HepG2 (cell line): ENCODE measurements around the gene C2CD2. TPM values are rescaled to one million over a fixed set of nuclear protein-coding genes. Genes with fewer than 3 reads are reported as not detected.

Source experiments
- ATAC-seq: fragments of 200-7000 bp; cut with Tn5 transposase; 3 replicates; pipeline ENCODE4 v1.9.1; 2020; ENCODE audit warnings: mild to moderate bottlenecking, moderate library complexity
- BruUV-seq: library from RNA; stranded (reverse); fragments of 400-500 nt; replicated peaks from 2 replicates; lab custom pipeline; 2021; lab: Mats Ljungman, UMichigan
- CTCF ChIA-PET: fragments of 300-600 bp; formaldehyde crosslinking; extraction: SDS; loops from one replicate; lab custom pipeline; 2021; ENCODE audit warnings: low total read pairs, inconsistent platforms, low intra/inter-chr PET ratio; lab: Yijun Ruan, JAX
- POLR2A ChIA-PET: fragments of 350-600 bp; sonication (Branson Sonifier 250); formaldehyde crosslinking; loops from one replicate; lab custom pipeline; 2020; ENCODE audit warnings: antibody characterized with exemption, inconsistent platforms; lab: Yijun Ruan, JAX
- DNase-seq: peaks from one replicate; pipeline ENCODE4 v3.0.0-alpha.2; 2015; ENCODE audit warnings: low spot score
- FAIRE-seq: peaks from 3 replicates; lab custom pipeline; 2011; peaks lifted over from hg19 to GRCh38; lab: Jason Lieb, UNC
- H2AFZ ChIP-seq: one replicate; pipeline ENCODE4 v1.6.1; 2011; ENCODE audit warnings: low read length, inconsistent platforms
- H3K27ac ChIP-seq: fragments of 300-600 bp; 3 replicates; pipeline ENCODE4 v1.8.0; 2011; ENCODE audit warnings: mixed run types, mild to moderate bottlenecking, mixed read lengths, low read length, inconsistent platforms; ENCODE audit not compliant: insufficient read depth; ENCODE audit errors: extremely low read length
- H3K27me3 ChIP-seq, 2 experiments: fragments of 200-600 bp in 1 of 2; 2 replicates in 1 of 2; 3 replicates in 1 of 2; pipeline versions ENCODE4 v1.6.0 to v1.8.0; 2011; ENCODE audit warnings: low read length in 2 of 2, mild to moderate bottlenecking in 2 of 2, moderate library complexity in 2 of 2, inconsistent platforms in 1 of 2; ENCODE audit not compliant: insufficient read depth in 2 of 2, control insufficient read depth in 1 of 2
- H3K36me3 ChIP-seq, 2 experiments: fragments of 200-600 bp in 1 of 2; replicated peaks in 1 of 2; 2 replicates in 1 of 2; 3 replicates in 1 of 2; pipeline versions ENCODE4 v1.5.1 to v1.8.0; 2011; ENCODE audit warnings: low read length in 2 of 2, inconsistent platforms in 1 of 2; ENCODE audit not compliant: insufficient read depth in 2 of 2, control insufficient read depth in 1 of 2
- H3K4me1 ChIP-seq: 2 replicates; pipeline ENCODE4 v1.5.1; 2012; ENCODE audit warnings: low read length, inconsistent platforms; ENCODE audit not compliant: insufficient read depth
- H3K4me2 ChIP-seq: 2 replicates; pipeline ENCODE4 v1.6.0; 2011; ENCODE audit warnings: low read depth, low read length, inconsistent platforms
- H3K4me3 ChIP-seq, 3 experiments: fragments of 200-600 bp in 1 of 3; sonication (generic), shearing (Covaris generic) in 1 of 3; replicated peaks in 1 of 3; 2 replicates each; pipeline ENCODE4 v1.5.1; 2011 to 2016; ENCODE audit warnings: low read length in 3 of 3, inconsistent platforms in 2 of 3, low read depth in 2 of 3, mild to moderate bottlenecking in 2 of 3, control low read depth in 1 of 3, mixed read lengths in 1 of 3; ENCODE audit not compliant: insufficient read depth in 1 of 3
- H3K79me2 ChIP-seq: one replicate; pipeline ENCODE4 v1.6.1; 2011; ENCODE audit warnings: low read length, inconsistent platforms; ENCODE audit not compliant: insufficient read depth
- H3K9ac ChIP-seq: 2 replicates; pipeline ENCODE4 v1.6.0; 2011; ENCODE audit warnings: mild to moderate bottlenecking, low read depth, low read length, inconsistent platforms; ENCODE audit not compliant: insufficient read depth
- H3K9me3 ChIP-seq: 2 replicates; pipeline ENCODE4 v1.5.1; 2012; ENCODE audit warnings: mild to moderate bottlenecking, low read length
- H4K20me1 ChIP-seq: 2 replicates; pipeline ENCODE4 v1.6.0; 2011; ENCODE audit warnings: inconsistent platforms, mild to moderate bottlenecking, low read length, moderate library complexity; ENCODE audit not compliant: insufficient read depth
- ARID2 ChIP-seq: sonication (generic); formaldehyde crosslinking; IDR thresholded peaks from 2 replicates; pipeline ENCODE4 v1.8.1; 2022; ENCODE audit warnings: mild to moderate bottlenecking, missing genetic modification reagents, borderline replicate concordance
- ATM ChIP-seq: fragments of 450-650 bp; IDR thresholded peaks from 2 replicates; pipeline ENCODE4 v1.7.1; 2017; ENCODE audit warnings: mild to moderate bottlenecking, borderline replicate concordance
- CTCF ChIP-seq: sonication (generic); formaldehyde crosslinking; IDR thresholded peaks from 2 replicates; pipeline ENCODE4 v1.5.0; 2020; ENCODE audit warnings: mild to moderate bottlenecking, missing genetic modification reagents, moderate library complexity
- ETV5 ChIP-seq: IDR thresholded peaks from 2 replicates; pipeline ENCODE4 v1.6.1; 2018; ENCODE audit warnings: missing biosample characterization, missing genetic modification reagents, inconsistent platforms, borderline replicate concordance
- IRF2 ChIP-seq: IDR thresholded peaks from 2 replicates; pipeline ENCODE4 v1.6.1; 2018; ENCODE audit warnings: missing genetic modification reagents, missing compliant biosample characterization
- KLF12 ChIP-seq: sonication (generic); formaldehyde crosslinking; IDR thresholded peaks from 2 replicates; pipeline ENCODE4 v1.4.0; 2020; ENCODE audit warnings: missing genetic modification reagents, borderline replicate concordance
- MED13 ChIP-seq: sonication (generic); formaldehyde crosslinking; IDR thresholded peaks from 2 replicates; pipeline ENCODE4 v1.5.0; 2020; ENCODE audit warnings: missing genetic modification reagents
- PAWR ChIP-seq: sonication (generic); formaldehyde crosslinking; IDR thresholded peaks from 2 replicates; pipeline ENCODE4 v1.4.0; 2020; ENCODE audit warnings: missing genetic modification reagents, mild to moderate bottlenecking, borderline replicate concordance
- STAG1 ChIP-seq: sonication (generic); formaldehyde crosslinking; IDR thresholded peaks from 2 replicates; pipeline ENCODE4 v1.4.0; 2020; ENCODE audit warnings: missing genetic modification reagents
- TBX3 ChIP-seq: fragments of 450-650 bp; IDR thresholded peaks from 2 replicates; pipeline ENCODE4 v1.6.1; 2017; ENCODE audit warnings: antibody characterized with exemption, mild to moderate bottlenecking, inconsistent platforms, borderline replicate concordance
- XBP1 ChIP-seq: sonication (generic); formaldehyde crosslinking; IDR thresholded peaks from 2 replicates; pipeline ENCODE4 v1.5.0; 2020; ENCODE audit warnings: missing genetic modification reagents
- ZNF687 ChIP-seq: sonication (generic); formaldehyde crosslinking; IDR thresholded peaks from 2 replicates; pipeline ENCODE4 v1.5.1; 2020; ENCODE audit warnings: mild to moderate bottlenecking, missing genetic modification reagents, moderate library complexity
- WGBS: methylation state at CpG from one replicate; pipeline ENCODE4 v1.1.6; 2017; ENCODE audit warnings: low lambda C conversion rate; 5-methylcytosine and 5-hydroxymethylcytosine counted together
- in situ Hi-C: cut with HindIII; loops from 2 replicates; pipeline ENCODE4 v1.10.0; 2017; ENCODE audit warnings: low pct_unique_long_range_greater_than_20kb; ENCODE audit not compliant: extremely low pct_ligation_motif_present
- intact Hi-C: fragments of 100-400 bp; cut with micrococcal nuclease; formaldehyde crosslinking; loops from one replicate; pipeline ENCODE4 v1.10.0; 2022; ENCODE audit not compliant: unreplicated experiment
- polyA plus RNA-seq, 8 experiments: library from polyadenylated mRNA; depleted of rRNA in 3 of 8; stranded (reverse) in 7 of 8; unstranded in 1 of 8; fragments of >200 nt; fragmentation: Illumina TruSeq in 4 of 8; extraction: Trizol in 4 of 8; gene quantifications; 2 replicates each; pipeline versions ENCODE4 v1.2.1 to v1.2.3, GENCODE V29; 2011 to 2016; ENCODE audit warnings: low read depth in 4 of 8, missing spikeins in 1 of 8, mixed read lengths in 1 of 8; ENCODE audit not compliant: insufficient read depth in 1 of 8
- total RNA-seq, 5 experiments: library from RNA; depleted of rRNA; stranded (reverse); fragments of >200 nt; fragmentation: Illumina TruSeq; extraction: Trizol; gene quantifications; 2 replicates each; pipeline ENCODE4 v1.2.3, GENCODE V29; 2016; ENCODE audit warnings: low read depth in 1 of 5

C2CD2 gene
- total and polyA plus RNA-seq, 2 of the 13 experiments (the other 11 are each of a cell fraction or from before 2014, with no cell fraction given) = 12.5 to 19.7 TPM

GRCh38 chr21:41932191-41932575 lies 21.6 kb downstream of the C2CD2 start:
- TF ChIP-seq ETV5 (CRISPR knock-in tag) (0 out of 2 replicates have a peak, but pooled peaks have one; percentile 1), CTCF (peak; percentile 49), XBP1 (CRISPR knock-in tag) (no peak), KLF12 (no peak)
- TF ChIP-seq, all 625 proteins: peak for 2
- Histone ChIP-seq H3K27ac (peak overlapping the region; percentile 52), H3K9ac (no peak overlapping the region), H2AFZ (no peak overlapping the region), H3K36me3 (no peaks in the 10 kb centered on the region; a peak in 1 of 5 replicates), H4K20me1 (no peaks in the 10 kb centered on the region), H3K4me3 (peak overlapping the region in 1 of 3 experiments; percentile 59; a peak in 3 of 6 replicates), H3K9me3 (no peaks in the 10 kb centered on the region), H3K4me2 (peak overlapping the region; percentile 71), H3K4me1 (peaks cover 51% of the 10 kb centered on the region), H3K27me3 (no peaks in the 10 kb centered on the region), H3K79me2 (peaks cover 7% of the 10 kb centered on the region)
- WGBS = 53% methylated on average over 13 of the region's 13 CpGs
- no peak for DNase-seq
- BruUV-seq = no TSS peak
- peak; percentile 73 for ATAC-seq
- intact Hi-C loops = loop anchor here (2.0 kb wide), 1 partner anchor 25 kb away; no protein-coding TSS in a partner anchor
- FAIRE-seq = no peak
- in situ Hi-C loops = no loop called here
- ChIA-PET POLR2A (interaction anchor here (1.1 to 2.8 kb wide), 4 partner anchors 20 to 42 kb away, joined by 3 to 14 read pairs (median 6); no protein-coding TSS in a partner anchor), CTCF (no interaction called here)

- peaks cover 61% of the 10 kb centered on the region for H3K4me1 ChIP-seq
- no peaks in the 10 kb centered on the region for H4K20me1 ChIP-seq
- no peak overlapping the region for H3K9ac ChIP-seq
- peaks cover 7% of the 10 kb centered on the region for H3K79me2 ChIP-seq
- intact Hi-C loops = no loop called here
- ATAC-seq (no peak), FAIRE-seq (no peak), DNase-seq (no peak)
- H3K27ac ChIP-seq = no peak overlapping the region
- no peaks in the 10 kb centered on the region; a peak in 1 of 5 replicates for H3K36me3 ChIP-seq
- H3K4me2 ChIP-seq = no peak overlapping the region
- in situ Hi-C loops = no loop called here
- no TSS peak for BruUV-seq
- ChIA-PET POLR2A (no interaction called here), CTCF (no interaction called here)
- no peaks in the 10 kb centered on the region for H3K27me3 ChIP-seq
- no peaks in the 10 kb centered on the region for H3K9me3 ChIP-seq
- 84% methylated on average over 5 of the region's 8 CpGs for WGBS
- H2AFZ ChIP-seq = no peak overlapping the region
- no peak overlapping the region for H3K4me3 ChIP-seq
- TF ChIP-seq ZNF687 (CRISPR knock-in tag) (no peak), ATM (no peak), STAG1 (CRISPR knock-in tag) (no peak), MED13 (CRISPR knock-in tag) (no peak), PAWR (CRISPR knock-in tag) (no peak), IRF2 (CRISPR knock-in tag) (no peak), TBX3 (no peak), ARID2 (CRISPR knock-in tag) (no peak)
Observed at GRCh38 chr21:41931041-41931451, 22.8 kb downstream of the C2CD2 start.
